ENCODE data around the gene CCDC85A.

DNA sequence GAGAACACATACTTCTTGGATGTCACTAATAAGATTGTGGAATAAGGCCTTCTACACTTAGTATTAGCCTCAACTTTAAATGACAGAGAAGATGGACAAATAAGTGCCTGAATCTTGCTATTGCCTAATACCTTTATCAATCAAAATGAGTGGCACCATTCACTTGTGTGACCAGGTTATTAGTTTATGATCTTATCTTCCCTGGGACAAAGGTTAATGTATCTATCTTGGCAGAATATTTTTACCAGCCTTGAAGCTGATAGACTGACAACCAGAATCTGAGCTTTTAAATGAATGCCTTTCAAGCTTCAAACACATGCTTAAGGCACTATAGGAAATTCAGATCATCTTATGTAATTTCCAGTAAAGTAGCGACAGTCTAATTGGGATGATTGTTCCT, 202.9 kb downstream of the CCDC85A start:
- TF ChIP-seq EZH2 (IDR thresholded peaks at IDR 0.05; ENCODE audit: insufficient read depth, poor library complexity, severe bottlenecking), result no peak
- no peak for TF ChIP-seq EZH2phosphoT487 (IDR thresholded peaks at IDR 0.05; ENCODE audit: insufficient read depth, low read depth)
